Spleen (tissue), 11 donors: ENCODE data around the gene CDKN1C. TPM values are rescaled to one million over a fixed set of nuclear protein-coding genes. Genes with fewer than 3 reads are reported as not detected.

Source experiments
- DNase-seq: peaks from one replicate; pipeline ENCODE4 v3.0.0-alpha.2; 2020
- H3K27ac ChIP-seq, 8 donors: fragments of 200-600 bp; sonication (generic) in 7 of 8; 1 replicate in 4 of 8; 2 replicates in 4 of 8; pipeline versions ENCODE4 v1.5.0 to v1.8.0; 2016 to 2021; ENCODE audit warnings: inconsistent platforms in 4 of 8, mild to moderate bottlenecking in 4 of 8, moderate library complexity in 1 of 8
- H3K27me3 ChIP-seq, 7 donors: fragments of 200-600 bp; sonication (generic) in 6 of 7; replicated peaks in 1 of 7; 1 replicate in 4 of 7; 2 replicates in 3 of 7; pipeline versions ENCODE4 v1.5.0 to v1.8.0; 2016 to 2021; ENCODE audit warnings: inconsistent platforms in 3 of 7, mild to moderate bottlenecking in 1 of 7
- H3K36me3 ChIP-seq, 6 donors: fragments of 200-600 bp; sonication (generic) in 5 of 6; 1 replicate in 4 of 6; 2 replicates in 2 of 6; pipeline versions ENCODE4 v1.5.0 to v1.8.0; 2016 to 2021; ENCODE audit warnings: inconsistent platforms in 2 of 6
- H3K4me1 ChIP-seq, 6 donors: fragments of 200-600 bp; sonication (generic) in 5 of 6; 1 replicate in 3 of 6; 2 replicates in 3 of 6; pipeline versions ENCODE4 v1.5.0 to v1.8.0; 2016 to 2021; ENCODE audit warnings: inconsistent platforms in 3 of 6
- H3K4me3 ChIP-seq, 8 donors: fragments of 200-600 bp; sonication (generic) in 7 of 8; 1 replicate in 4 of 8; 2 replicates in 4 of 8; pipeline versions ENCODE4 v1.5.0 to v1.8.0; 2016 to 2021; ENCODE audit warnings: inconsistent platforms in 4 of 8, mild to moderate bottlenecking in 4 of 8, moderate library complexity in 2 of 8
- H3K9me3 ChIP-seq, 8 donors: fragments of 200-600 bp; sonication (generic) in 7 of 8; 1 replicate in 4 of 8; 2 replicates in 4 of 8; pipeline versions ENCODE4 v1.5.0 to v1.8.0; 2016 to 2021; ENCODE audit warnings: inconsistent platforms in 4 of 8
- CTCF ChIP-seq, 11 experiments: fragments of 200-600 bp in 7 of 11; fragments of 450-650 bp in 4 of 11; sonication (generic) in 4 of 11; IDR thresholded peaks in 8 of 11; conservative IDR thresholded peaks in 3 of 11; 1 replicate in 7 of 11; 2 replicates in 4 of 11; pipeline versions ENCODE4 v1.4.0 to v1.8.0; 2016 to 2021; ENCODE audit warnings: antibody characterized with exemption in 11 of 11, inconsistent platforms in 4 of 11, mild to moderate bottlenecking in 1 of 11
- POLR2A ChIP-seq, 3 donors: fragments of 450-650 bp; IDR thresholded peaks; one replicate each; pipeline ENCODE4 v1.5.1; 2017; ENCODE audit warnings: antibody characterized with exemption in 3 of 3, mild to moderate bottlenecking in 1 of 3
- POLR2AphosphoS5 ChIP-seq, 3 donors: sonication (generic); formaldehyde crosslinking; IDR thresholded peaks; one replicate each; pipeline ENCODE4 v1.5.1; 2017; ENCODE audit warnings: antibody characterized with exemption in 3 of 3
- WGBS, 5 donors: extraction: QIAGEN DNeasy Blood & Tissue Kit in 3 of 5; methylation state at CpG; one replicate each; pipeline versions ENCODE4 v1.1.5 to v1.1.7; 2013 to 2018; 5-methylcytosine and 5-hydroxymethylcytosine counted together
- intact Hi-C: fragments of 100-400 bp; cut with DNase I; formaldehyde crosslinking; loops from one replicate; pipeline ENCODE4 v1.15.0; 2023; ENCODE audit warnings: low total_unique reads
- polyA plus RNA-seq, 3 donors: library from polyadenylated mRNA; stranded (reverse); fragments of 200-250 nt; gene quantifications; one replicate each; pipeline ENCODE4 v1.2.1, GENCODE V29; 2013
- total RNA-seq, 7 donors: library from RNA; depleted of rRNA in 3 of 7; stranded (reverse); fragments of >200 nt in 3 of 7; fragmentation: NEBNext Ultra II Directional in 4 of 7; extraction: Animal tissue kit (Norgen Biotek cat#: 25700) in 4 of 7; gene quantifications; one replicate each; pipeline versions ENCODE4 v1.1.0 to v1.2.1, GENCODE V29; 2016 to 2021
- donor health status: healthy with polysubstance abuse.
- donor health status: DM: no; HTN: no; CAD: no; lungs with moderate emphysema.
- donor health status: DM: no; HTN: no; CAD: no.
- donor health status: Bipolar disorder and iron deficiency.
- donor health status: healthy.
- donor health status: DM: no; HTN: no; CAD: no.
- donor health status: DM: yes; HTN: yes; CAD: no.

Gene CDKN1C
- total and polyA plus RNA-seq, 10 donors, result 5.4 to 40.4 (median 14.2) TPM

GRCh38 chr11:2881981-2882375, 3.6 kb downstream of the CDKN1C start:
- no peak for TF ChIP-seq POLR2AphosphoS5 (IDR thresholded peaks at IDR 0.05)
- TF ChIP-seq POLR2A (IDR thresholded peaks at IDR 0.05), result no peak
- TF ChIP-seq CTCF (IDR thresholded peaks at IDR 0.05 in 8 of 11, conservative IDR thresholded peaks at IDR 0.05 in 3 of 11), result no peak
- no peak overlapping the region for H3K27ac ChIP-seq
- peaks cover 0 to 6% (median 0%) of the 10 kb centered on the region in 8 donors for H3K9me3 ChIP-seq
- no peaks in the 10 kb centered on the region for H3K36me3 ChIP-seq
- peaks cover 8 to 57% (median 37%) of the 10 kb centered on the region in 6 donors for H3K4me1 ChIP-seq
- WGBS, 5 donors, result 44 to 66% (median 61%) methylated on average over 12 of the region's 12 CpGs
- intact Hi-C loops, result no loop called here
- DNase-seq, result no peak
- peak overlapping the region in 1 of 8 donors; percentile 94 for H3K4me3 ChIP-seq
- H3K27me3 ChIP-seq, result peaks cover 0 to 38% (median 13%) of the 10 kb centered on the region in 7 donors

- H3K27ac ChIP-seq, result no peak overlapping the region
- H3K4me3 ChIP-seq, result no peak overlapping the region
- peaks cover 5 to 50% (median 30%) of the 10 kb centered on the region in 6 donors for H3K4me1 ChIP-seq
- DNase-seq, result no peak
- peaks cover 0 to 33% (median 13%) of the 10 kb centered on the region in 7 donors for H3K27me3 ChIP-seq
- TF ChIP-seq POLR2A (IDR thresholded peaks at IDR 0.05), result no peak
- TF ChIP-seq POLR2AphosphoS5 (IDR thresholded peaks at IDR 0.05), result no peak
- no peak for TF ChIP-seq CTCF (IDR thresholded peaks at IDR 0.05 in 8 of 11, conservative IDR thresholded peaks at IDR 0.05 in 3 of 11)
- no peaks in the 10 kb centered on the region for H3K36me3 ChIP-seq
- intact Hi-C loops, result no loop called here
- H3K9me3 ChIP-seq, result peaks cover 0 to 10% (median 2%) of the 10 kb centered on the region in 8 donors
- 68 to 86% (median 83%) methylated on average over 14 to 19 of the region's 19 CpGs for WGBS, 5 donors
Measured at GRCh38 chr11:2881076-2881980, 4.2 kb downstream of the CDKN1C start.

GRCh38 chr11:2880646-2881045, 4.9 kb downstream of the CDKN1C start:
- no peaks in the 10 kb centered on the region for H3K36me3 ChIP-seq

More at GRCh38 chr11:2880646-2881045, 4.9 kb downstream of the CDKN1C start:
- intact Hi-C loops, result no loop called here
- Histone ChIP-seq H3K27ac (no peak overlapping the region), H3K4me3 (no peak overlapping the region), H3K27me3 (peaks cover 0 to 31% (median 13%) of the 10 kb centered on the region in 7 donors), H3K4me1 (peaks cover 4 to 46% (median 27%) of the 10 kb centered on the region in 6 donors), H3K9me3 (peaks cover 0 to 10% (median 2%) of the 10 kb centered on the region in 8 donors)
- no peak for DNase-seq
- WGBS, 5 donors, result 72 to 94% (median 89%) methylated on average over 7 of the region's 7 CpGs
- TF ChIP-seq CTCF (IDR thresholded peaks at IDR 0.05 in 8 of 11, conservative IDR thresholded peaks at IDR 0.05 in 3 of 11), result no peak
- TF ChIP-seq POLR2A (IDR thresholded peaks at IDR 0.05), result no peak
- TF ChIP-seq POLR2AphosphoS5 (IDR thresholded peaks at IDR 0.05), result no peak
